Activated CD8-positive, alpha-beta memory T cell treated with anti-CD3 and anti-CD28 coated beads for 1 hour (primary cell): ENCODE measurements around the gene ZNF101.

Experiments used
- DNase-seq, 2 donors: peaks; one replicate each; pipeline ENCODE4 v3.0.0-alpha.2; 2020; ENCODE audit warnings: low read depth in 1 of 2; ENCODE audit errors: extremely low read depth in 1 of 2

ZNF101 gene

DNA sequence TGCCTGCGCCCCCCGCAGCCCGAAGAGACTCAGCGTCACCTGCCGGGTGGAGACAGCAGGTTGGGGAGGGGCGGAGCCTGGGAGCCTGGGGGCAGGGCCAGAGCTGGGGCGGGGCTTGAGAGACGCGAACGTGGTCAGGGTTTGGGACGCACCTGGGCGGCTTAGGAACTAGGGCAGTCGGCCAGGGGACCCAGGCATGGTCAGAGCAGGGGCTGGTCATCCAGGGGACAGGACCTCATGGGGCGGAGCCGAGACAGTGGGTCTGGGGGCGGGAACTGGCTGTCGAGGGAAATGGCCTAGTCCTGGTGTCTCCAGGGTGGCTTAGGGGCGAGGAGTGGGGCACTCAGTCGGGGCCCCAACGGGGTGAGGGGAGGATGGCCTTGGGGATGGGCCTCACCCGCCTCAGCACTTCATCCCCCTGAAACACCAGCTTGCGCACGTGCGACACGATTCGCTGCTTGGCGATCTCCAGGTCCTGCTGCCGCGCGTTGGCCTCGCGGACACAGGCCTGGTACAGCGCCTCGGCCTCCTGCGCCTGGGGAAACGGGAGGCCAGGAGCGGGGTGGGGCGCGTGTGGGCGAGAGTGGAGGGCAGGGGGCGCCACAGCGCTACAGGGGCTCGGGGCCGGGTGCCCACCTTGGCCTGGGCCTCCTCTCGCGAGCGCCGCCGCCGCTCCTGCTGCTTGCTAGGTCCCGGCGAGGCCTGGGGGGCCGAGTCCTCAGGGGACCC is 31.0 kb upstream of the ZNF101 start:
- no peak for DNase-seq

GRCh38 chr19:19642506-19643157 is 26.0 kb upstream of the ZNF101 start:
- no peak for DNase-seq

DNA sequence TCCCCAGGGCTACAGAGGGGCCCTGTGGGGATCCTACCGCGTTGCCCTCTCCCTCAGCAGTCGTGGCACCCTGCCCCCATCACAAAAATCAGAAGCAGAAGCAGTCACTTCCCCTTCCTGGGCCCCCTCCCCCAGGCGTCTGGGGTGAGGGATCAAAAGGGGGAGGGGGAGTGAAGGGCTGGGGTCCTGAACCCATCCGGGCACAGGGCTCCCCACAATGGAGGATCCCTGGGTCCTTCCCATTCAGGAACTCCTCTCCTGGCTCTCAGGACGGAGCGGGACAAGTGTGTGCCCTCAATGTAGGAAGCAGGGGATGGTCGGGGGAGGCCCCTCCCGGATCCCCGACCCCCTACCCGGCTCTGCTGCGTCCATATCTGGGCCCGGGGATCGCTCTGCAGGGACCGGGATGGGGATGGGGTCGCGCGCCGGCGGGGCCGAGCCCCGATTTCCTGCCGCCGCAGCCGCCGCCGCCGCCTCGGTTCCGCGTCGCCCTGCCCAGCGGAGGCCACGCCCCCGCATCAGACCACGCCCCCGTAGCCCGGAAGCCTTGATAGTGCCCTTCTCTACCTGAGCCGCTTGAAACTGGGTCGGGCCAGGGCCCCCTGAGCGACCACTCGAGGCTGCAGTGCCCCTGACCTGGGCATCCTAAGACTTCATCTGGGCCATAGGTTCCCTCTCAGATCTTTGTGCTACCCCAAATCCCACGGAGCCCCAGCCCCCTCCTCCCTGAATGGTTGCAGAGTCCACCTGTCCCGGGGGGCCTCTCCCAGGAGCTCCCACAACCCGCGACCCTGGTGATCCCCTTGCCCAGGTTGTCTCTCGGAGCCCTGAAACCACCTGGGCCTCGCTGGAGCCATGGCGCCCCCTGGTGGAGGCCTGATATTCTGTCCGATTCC is 25.2 kb upstream of the ZNF101 start, which contains the start of gene GMIP:
GMIP (minus strand) TSS at position 500 of the 896 bp plus-strand sequence; CDS start at position 372, 128 bp downstream.
- peak; percentile 74 to 87 for DNase-seq

DNA sequence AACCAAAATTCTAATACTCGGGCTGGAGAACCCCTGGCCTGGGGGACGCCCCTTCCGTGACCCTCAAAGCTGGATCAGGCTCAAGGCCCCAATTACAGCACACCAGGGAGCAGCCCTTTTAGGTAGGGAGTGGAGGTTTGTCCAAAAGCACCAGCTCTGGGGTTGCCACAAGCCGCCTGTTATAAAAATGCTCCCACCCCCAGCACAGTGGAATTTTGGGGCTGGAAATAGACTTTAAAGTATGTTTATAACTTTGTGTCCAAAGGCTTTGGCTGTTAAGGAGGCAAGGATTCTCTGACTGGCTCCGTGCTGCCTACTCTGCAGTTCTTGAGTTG is 24.6 kb upstream of the ZNF101 start:
- no peak for DNase-seq

DNA sequence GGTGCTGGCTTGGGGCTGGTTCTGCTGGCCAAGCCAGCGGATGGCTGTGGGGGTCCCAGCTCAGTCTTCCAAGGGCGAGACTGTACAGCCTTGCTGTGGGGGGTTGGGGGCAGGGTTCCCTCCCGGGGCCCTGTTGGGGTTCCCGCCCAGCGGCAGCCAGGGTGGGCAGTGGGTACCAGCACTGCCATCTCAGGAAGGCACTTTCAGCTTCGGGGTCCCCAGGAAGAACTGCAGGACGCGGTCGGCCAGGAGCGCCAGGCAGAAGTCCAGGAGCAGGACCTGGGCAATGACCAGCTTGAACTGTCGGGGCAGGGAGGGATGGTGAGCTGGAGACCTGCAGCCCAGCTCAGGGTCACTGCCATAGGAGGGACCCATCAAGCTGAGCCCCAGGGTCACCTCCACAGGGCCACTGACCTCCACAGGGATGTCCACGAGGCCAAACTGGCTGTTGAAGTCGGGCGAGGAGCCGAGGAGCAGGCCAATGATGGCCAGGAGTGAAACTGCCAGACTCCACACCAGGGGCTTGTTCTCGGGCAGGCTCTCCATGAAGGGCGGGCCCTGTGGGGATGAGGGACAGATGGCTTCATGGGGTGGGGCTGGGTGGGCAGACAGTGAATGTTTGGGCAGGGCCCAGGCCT is 23.3 kb upstream of the ZNF101 start:
- no peak for DNase-seq

GRCh38 chr19:19647037-19647835 is 21.4 kb upstream of the ZNF101 start:
- DNase-seq, result no peak

DNA sequence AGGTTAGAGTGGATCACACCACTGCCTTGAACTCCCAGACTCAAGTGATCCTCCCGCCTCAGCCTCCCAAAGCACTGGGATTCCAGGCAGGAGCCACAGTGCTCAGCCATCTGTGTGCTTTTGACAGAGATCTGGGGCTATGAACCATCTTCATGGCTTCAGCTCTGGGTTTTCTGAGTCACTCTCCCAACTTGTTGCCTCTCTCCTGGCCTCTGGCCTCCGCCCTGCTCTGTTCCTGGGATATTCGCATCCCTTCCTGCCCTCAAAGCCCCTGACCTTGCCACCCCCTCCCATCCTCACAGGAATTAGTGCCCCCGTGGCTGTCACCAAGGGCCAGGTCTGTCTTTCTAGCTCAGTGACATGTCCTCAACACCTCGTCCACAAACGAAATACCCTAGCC is 19.5 kb upstream of the ZNF101 start:
- DNase-seq, result no peak

DNA sequence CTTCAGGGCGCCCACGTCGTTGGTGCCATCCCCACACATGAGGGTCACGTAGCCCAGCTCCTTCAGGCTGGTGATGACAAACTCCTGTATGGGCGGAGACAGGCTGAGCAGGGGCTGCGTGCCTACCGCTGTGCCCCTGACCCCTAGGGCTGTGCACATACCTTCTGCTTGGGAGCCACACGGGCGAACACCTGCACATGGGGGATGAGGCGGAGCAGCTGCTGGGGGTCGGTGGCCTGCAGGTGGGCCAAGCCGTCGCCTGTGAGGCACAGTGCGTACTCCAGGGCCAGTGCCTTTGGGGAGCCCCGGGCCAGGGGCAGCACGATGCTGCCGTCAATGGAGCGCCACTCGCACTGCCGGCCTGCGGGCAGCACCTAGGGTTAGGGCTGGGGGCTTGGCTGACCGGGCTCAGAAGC is 19.1 kb upstream of the ZNF101 start:
- DNase-seq, result no peak

GRCh38 chr19:19650331-19650730 is 18.3 kb upstream of the ZNF101 start:
- DNase-seq, result no peak

DNA sequence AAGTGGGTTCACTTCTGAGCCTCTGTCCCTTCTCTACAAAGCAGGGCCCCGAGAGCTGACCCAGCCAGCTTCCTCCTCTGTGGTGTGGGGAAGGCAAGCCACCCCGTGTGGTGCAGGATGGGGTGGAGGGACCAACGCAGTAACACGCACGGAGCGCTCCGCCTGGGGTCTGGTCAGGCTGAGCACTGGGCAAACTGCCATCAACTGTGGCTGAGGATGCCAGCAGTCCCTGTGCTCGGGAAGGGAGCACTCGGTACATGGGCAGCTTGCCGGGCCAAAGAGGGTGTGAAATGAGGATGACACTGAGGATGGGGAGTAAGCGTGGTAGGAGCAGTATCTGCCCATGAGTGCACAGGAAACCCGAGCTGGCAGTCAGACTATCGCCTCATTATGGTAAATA is 17.6 kb upstream of the ZNF101 start:
- no peak for DNase-seq

DNA sequence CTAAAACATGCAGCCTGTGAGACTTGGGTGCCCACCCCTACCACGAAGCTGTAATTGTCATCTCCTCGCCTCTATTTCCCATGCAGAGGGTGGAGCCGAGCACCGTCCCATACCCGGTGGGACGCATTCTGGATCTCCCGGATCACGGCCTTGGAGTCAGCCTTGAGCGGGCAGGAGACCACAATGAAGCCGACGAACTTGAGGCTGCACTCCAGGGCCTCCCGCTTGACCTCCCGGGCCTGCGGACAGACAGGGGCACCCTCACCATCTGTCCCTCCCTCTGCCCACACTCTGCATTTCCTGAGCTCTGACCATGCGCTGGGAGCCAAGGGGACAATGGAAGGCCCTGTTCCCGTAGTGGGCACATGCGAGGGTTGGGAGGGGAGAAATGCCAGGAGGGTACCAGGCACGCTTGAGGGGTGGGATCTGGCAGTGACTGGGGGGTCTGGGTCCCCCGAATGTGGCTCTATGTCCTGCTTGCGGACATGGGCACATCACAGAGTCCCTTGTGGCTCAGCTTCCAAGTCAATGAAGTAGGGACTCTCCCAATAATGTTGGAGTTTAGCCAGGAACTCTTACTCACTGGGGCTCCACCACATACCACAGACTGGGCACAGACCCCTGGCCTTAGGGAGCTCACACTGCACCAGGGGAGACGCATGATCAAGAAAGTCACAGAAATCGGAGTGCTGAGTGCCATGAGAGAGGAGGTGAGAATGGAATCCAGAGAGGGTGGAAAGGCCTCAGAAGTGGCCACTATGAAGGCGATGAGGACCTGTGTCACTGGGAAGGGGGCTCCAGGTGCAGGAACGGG is 15.9 kb upstream of the ZNF101 start:
- no peak for DNase-seq

GRCh38 chr19:19653597-19654147 is 15.0 kb upstream of the ZNF101 start:
- no peak for DNase-seq

DNA sequence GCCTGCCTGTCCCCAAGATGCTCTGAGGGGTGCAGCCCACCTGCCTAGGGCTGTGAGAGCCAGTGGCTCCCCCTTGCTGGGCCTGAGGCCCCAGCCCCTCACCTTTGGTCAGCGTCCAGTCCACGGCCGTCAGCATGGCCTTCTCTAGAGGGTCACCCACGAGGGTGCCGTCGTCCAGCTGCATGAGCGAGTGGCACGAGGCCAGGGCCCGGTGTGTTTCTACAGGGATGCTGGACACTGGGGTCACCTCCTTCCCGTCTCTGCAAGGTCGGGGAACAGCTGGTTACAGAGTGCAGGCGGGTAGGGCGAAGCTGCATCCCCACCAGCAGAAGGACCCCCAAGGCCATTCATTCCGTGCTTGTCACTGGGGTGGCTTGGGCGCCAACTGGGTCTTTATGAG is 14.2 kb upstream of the ZNF101 start:
- DNase-seq, result no peak

DNA sequence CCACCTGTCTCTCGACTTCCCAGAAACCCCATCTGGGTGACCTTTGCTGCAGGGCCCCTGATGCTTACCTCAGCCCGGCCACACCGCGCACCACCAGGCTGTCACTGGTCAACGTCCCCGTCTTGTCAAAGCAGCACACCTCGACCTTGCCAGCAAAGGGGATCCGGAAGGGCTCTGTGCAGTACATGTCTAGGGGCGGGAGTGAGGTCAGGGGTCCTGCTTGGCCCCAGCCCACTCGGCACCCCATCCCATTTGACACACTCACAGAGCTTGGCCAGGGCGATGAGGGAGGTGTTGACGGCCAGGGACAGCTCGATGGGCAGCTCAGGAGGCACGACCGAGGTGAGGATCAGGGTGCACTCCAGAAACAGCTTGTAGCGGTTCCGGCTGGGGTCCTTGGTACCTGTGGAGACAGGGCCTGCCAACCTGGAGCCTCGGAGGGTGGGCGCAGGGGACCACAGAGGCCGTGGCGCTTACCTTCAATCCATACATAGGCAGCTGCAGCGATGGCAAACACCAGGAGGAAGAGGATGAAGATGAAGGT is 13.5 kb upstream of the ZNF101 start:
- no peak for DNase-seq

DNA sequence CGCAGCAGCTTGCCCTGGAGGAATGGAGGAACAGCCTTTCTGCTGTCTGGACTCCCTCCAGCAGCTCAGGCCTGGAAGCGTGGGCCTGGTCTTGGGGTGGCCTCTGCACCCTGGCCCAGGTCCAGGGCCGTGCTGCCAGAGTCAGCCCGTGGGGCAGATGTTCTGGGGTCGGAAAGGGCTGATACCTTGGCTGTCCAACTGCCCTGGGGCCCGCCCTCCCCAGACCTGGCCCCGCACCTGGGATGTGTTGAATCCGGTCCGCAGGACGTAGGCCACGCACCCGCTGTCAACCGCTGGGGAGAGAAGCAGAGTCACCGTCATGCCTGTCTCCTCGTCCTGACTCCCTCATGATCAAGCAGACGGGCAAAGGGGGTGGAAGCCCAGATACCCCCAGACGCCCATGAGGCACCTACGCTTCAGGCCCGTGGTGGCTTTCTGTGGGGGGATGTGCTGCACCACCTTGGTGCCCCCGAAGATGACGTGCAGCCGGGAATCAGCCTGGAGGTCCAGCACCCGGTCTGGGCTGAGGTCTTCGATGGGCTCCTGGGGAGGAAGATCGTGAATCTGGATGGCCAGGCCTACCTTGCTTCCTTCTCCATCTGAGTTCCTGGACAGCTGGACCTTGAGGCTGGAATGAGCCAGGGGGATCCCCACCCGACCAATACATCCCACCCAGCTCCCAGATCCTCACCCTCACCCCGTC is 12.8 kb upstream of the ZNF101 start:
- DNase-seq, result no peak

DNA sequence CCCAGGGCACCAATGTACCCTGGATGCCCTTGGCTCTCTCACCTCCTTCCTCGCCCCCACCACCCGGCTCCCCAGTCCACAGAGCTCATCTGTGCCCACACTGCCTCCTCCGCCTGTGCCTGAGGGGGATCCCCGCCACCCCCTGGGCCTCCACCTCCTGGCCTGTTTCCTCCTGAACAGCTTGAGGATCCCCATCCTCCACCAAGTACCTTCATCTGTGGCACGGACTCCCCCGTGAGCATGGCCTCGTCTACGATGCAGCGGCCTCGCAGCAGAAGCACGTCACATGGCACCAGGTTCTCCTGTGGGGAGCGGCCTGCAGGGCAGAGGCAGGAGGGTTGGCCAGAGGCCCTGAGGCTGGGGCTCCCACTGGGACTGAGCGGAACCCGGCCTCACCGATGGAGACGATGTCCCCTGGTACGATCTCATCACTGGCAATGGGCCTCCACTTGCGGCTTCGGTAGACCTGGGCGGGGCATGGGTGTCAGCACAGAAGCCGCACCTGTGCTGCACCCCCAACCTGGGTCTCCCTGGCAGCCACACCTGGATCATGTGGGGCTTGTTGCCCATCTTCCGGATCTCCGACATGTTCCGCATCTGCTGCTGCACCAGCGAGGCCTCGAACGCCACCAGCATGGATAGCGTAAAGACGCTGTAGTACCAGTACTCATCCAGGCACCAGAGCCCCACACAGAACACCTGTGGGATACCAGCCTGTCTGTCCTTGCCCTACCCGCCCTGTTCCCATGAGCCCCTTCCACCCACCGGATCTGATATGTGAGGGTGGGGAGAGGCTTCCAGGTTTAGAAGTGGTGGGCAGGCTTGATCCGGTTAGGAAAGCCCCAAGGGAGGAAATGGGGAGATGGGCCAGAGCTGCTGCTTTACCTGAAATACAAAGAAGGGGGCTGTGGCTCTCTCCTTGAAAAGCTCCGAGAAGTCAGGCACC is 11.9 kb upstream of the ZNF101 start:
- DNase-seq, result no peak

DNA sequence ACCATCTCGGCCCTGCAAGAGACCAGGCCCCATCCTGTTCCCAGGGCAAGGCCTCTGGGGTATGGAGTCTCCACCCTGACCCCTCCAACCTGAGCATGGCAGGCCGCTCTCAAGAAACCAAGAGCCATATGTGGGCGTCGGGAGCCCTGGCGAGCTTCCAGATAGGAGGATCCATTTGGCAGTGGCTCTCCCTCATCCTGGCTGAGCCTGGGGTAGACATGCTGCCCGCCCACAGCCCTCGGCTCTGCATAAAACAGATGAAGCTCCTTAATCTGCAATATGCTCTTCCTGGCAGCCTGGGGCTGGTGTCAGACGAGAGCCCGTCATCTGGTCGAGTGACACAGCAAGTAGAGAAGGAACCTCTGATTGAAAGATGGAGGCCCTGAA is 11.2 kb upstream of the ZNF101 start:
- DNase-seq, result no peak
